Hematopoietic multipotent progenitor cell (in vitro differentiated cells): Measurements from ENCODE around the gene RPL26. TPM values are rescaled to one million over a fixed set of nuclear protein-coding genes. Genes with fewer than 3 reads are reported as not detected.
A peak's percentile ranks its signal among the peaks of the same experiment; 100 is the strongest.

Experiments
- DNase-seq, 3 donors: peaks; one replicate each; pipeline ENCODE4 v3.0.0-alpha.2; 2011 to 2015; ENCODE audit warnings: low read depth in 2 of 3, low spot score in 2 of 3
- total RNA-seq: library from RNA; depleted of rRNA; stranded (reverse); fragments of >200 nt; gene quantifications from one replicate; pipeline ENCODE4 v1.2.3, GENCODE V29; 2012

The RPL26 gene
- total RNA-seq, result 3,187 TPM

GRCh38 chr17:8383143-8383822 lies at the start of gene RPL26:
TSS of gene RPL26 (minus strand) at chr17:8383193. CDS start at chr17:8382310, 883 bp downstream.
- peak; percentile 92 to 100 (median 95) for DNase-seq

- DNase-seq, result no peak
Measured at GRCh38 chr17:8430966-8431365, 48.0 kb upstream of the RPL26 start.

GRCh38 chr17:8426802-8427201 lies 43.8 kb upstream of the RPL26 start:
- DNase-seq, result no peak

- DNase-seq, result no peak
Measured at GRCh38 chr17:8426094-8426720, 43.2 kb upstream of the RPL26 start.

GRCh38 chr17:8421571-8421970 lies 38.6 kb upstream of the RPL26 start:
- no peak for DNase-seq

- peak in 2 of 3 donors; percentile 16 to 31 for DNase-seq
Measured at GRCh38 chr17:8420041-8420934, 37.3 kb upstream of the RPL26 start.

- DNase-seq, result no peak
Measured at GRCh38 chr17:8419305-8419704, 36.3 kb upstream of the RPL26 start.

- DNase-seq, result no peak
Measured at GRCh38 chr17:8418471-8418870, 35.5 kb upstream of the RPL26 start.

- no peak for DNase-seq
Measured at GRCh38 chr17:8417806-8418205, 34.8 kb upstream of the RPL26 start.

- DNase-seq, result no peak
Measured at GRCh38 chr17:8413938-8414337, 30.9 kb upstream of the RPL26 start.

- peak in 2 of 3 donors; percentile 39 to 65 for DNase-seq
Measured at GRCh38 chr17:8413328-8413727, 30.3 kb upstream of the RPL26 start.

GRCh38 chr17:8412089-8412488 lies 29.1 kb upstream of the RPL26 start:
- peak in 1 of 3 donors; percentile 21 for DNase-seq

- DNase-seq, result no peak
Measured at GRCh38 chr17:8410883-8411238, 27.9 kb upstream of the RPL26 start.

- peak; percentile 76 to 81 (median 77) for DNase-seq
Measured at GRCh38 chr17:8409966-8410882, 27.2 kb upstream of the RPL26 start.

- no peak for DNase-seq
Measured at GRCh38 chr17:8408371-8408770, 25.4 kb upstream of the RPL26 start.

GRCh38 chr17:8406174-8406573 lies 23.2 kb upstream of the RPL26 start:
- no peak for DNase-seq

- no peak for DNase-seq
Measured at GRCh38 chr17:8405499-8406016, 22.6 kb upstream of the RPL26 start.

GRCh38 chr17:8402921-8403536 lies 20.0 kb upstream of the RPL26 start:
- no peak for DNase-seq

GRCh38 chr17:8401107-8401506 lies 18.1 kb upstream of the RPL26 start:
- DNase-seq, result no peak

GRCh38 chr17:8398980-8399379 lies 16.0 kb upstream of the RPL26 start:
- no peak for DNase-seq
